ENCODE results near the gene CLEC9A.

The CLEC9A gene

DNA sequence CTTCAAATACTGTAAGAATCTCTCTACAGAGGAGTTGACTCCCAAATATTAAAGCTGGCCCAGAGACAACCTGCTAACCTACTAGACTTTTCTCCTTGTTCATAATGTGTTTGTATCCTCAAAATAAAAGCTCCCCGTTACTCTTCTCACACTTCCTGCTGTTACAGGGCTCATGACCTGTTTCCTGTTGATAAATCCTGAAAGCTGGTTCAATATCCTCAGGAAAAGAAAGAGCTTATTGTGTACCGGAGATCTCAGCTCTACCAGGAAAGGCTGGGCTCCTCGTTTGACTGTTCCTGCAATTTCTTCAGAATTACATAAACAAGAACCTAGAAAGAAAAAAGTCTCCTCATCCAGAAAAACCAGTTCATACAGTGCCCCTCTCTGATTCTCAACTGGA is 37.5 kb downstream of the CLEC9A start:
- no peak for DNase-seq

DNA sequence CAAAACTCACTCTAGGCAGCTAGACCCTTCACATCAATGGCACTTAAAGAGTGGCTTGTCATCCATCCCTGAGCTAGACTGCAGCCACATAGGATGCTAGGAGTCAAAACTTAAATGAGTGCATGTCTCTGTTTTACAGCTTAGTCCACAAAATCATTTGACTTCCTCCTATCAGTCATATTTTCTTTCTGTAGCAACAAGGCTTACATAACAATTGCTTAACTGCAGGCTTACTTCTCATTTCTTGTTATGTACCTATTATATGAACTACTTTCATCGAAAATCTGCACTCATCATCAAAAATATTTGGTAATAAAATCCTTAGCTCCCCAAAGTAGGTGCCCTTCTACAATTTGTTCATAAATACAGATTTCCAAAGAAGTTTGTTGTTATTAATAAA is 38.2 kb downstream of the CLEC9A start:
- no peak for DNase-seq

DNA sequence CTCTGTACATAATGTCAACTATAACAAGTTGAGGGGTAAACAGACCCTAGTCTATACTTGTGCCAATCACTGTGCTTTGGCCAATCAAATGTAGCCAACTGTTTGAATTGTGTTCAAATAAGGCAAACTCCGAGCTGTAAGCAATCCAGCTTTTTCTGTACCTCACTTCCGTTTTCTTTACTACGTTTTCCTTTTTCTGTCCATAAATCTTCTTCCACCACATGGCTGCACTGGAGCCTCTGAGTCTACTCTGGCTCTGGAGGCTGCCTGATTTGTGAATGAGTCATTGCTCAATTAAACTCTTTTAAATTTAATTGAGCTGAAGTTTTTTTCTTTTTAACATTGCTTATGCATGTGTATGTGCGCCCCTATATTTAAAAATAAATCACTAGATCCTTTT is 38.6 kb downstream of the CLEC9A start:
- DNase-seq = no peak

DNA sequence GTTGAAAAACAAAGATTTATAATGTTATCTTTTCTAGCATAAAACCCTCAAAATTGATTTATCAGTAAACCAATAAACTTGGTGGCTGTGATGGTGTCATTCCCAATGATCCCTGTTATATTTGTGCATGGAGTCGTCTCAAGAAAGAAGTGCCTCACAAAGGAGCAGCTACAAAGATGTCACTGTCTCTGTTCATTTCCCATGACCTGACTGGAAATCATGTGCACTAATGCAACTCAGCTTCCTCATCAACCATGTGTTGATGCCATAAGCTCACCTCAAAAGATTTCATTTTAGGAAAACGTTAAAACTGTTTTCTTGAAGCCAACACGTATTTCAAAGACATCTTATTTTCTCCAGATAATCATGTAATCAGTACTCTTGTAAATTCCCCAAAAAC is 39.5 kb downstream of the CLEC9A start:
- DNase-seq = no peak

DNA sequence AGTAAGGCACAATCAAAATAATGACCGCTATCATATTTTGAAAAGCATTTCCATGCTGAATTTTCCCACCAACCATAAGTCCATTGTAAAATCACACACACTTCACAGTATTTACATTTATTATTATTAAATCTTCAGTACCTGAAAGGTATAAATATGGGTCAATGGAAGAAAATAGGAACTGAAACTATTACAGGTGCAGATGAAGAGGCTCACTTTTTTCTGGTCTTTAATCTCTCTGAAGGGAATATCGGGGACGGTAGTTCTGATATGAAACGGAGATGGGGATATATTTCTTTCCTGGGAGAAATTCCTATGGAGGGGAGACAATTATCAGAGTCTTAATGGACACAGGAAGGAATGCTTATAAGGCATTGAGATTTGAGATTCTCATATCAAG is 39.9 kb downstream of the CLEC9A start:
- DNase-seq = no peak

DNA sequence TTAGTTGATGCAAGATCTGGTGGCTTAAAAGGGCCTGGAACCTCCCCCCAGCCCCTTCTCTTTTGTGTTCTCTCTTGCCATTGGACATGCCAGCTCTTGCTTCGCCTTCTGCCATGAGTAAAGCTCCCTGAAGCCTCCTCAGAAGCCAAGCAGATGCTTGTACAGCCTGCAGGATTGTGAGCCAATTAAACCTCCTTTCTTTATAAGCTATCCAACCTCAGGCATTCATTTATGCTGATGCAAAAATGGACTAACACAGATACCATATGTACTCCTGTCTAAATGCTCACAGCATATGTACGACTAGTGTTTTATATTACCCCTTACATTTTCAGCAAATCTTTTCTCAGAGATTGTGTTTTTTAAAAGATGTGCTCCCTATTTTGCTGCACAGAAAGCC is 41.6 kb downstream of the CLEC9A start:
- DNase-seq = no peak

DNA sequence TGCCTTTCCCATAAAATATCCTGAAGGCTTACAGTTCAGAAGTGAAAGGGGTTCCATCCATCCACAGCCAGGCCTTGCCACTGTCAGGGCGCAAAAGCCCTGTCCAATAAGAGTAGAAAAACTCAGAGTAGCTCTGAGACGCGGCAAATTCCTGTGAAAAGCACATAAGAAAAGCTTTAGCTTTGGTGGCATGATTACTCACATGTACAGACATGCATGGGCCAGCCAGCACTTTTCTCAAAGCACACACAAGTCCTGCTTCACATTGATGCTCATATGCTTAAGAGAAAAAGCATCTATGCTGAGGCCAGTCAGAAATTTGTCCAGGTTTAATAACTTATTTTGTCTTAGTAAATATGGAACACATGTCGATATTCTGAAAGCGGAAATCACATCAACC is 42.8 kb downstream of the CLEC9A start:
- DNase-seq = no peak

DNA sequence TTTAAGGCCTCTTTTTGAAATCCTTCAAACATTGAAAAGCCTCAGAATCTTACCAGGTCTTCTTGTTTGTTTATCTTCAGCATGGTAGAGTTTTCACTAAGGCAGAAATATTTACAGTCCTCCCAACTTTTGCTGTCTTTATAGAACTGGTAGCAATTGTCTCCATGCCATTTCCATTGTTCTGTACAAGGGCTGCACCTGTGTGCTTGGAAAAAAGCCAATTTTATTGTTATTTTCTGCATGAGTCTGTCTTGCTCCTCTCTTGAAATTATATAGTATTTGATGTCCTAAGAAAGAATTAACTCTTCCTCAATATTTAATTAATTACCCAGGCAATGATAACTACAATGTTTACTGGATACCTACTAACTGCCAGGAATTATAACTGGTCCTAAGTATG is 45.0 kb downstream of the CLEC9A start:
- DNase-seq = no peak

DNA sequence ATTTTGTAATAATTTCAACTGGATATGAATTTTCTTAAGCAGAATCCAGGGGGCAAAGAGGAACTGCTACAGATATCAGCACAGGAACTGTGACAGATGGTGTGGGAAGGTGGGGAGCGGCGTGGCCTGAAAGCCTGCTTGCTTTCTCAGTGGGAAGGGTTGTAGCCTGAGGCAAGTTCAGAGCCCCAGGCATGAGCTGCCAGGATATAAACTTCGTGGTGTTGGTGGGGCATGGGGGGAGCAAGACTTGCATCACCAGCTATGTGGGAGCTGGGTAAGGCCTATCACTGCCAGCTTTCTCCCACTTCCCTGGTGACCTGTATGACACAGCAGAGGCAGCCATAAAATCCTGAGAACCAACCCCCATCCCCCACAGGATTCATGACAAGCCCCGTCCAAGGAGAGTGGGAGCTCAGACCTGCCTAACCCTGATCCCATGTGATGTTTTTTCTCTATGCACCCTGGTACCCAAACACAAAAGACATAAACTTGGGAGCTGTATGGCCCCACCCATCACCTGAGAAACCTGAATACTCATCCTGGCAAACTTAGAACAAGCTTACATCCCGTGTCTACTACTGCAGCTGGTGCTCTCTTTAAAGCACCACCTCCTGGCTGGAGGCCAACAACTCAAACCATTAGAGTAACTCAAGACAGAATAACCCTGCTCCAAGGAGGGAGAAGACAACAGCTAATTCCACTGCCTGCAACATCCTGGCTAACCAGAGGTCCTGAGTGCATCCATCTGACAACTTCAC is 51.8 kb downstream of the CLEC9A start:
- no peak for DNase-seq

DNA sequence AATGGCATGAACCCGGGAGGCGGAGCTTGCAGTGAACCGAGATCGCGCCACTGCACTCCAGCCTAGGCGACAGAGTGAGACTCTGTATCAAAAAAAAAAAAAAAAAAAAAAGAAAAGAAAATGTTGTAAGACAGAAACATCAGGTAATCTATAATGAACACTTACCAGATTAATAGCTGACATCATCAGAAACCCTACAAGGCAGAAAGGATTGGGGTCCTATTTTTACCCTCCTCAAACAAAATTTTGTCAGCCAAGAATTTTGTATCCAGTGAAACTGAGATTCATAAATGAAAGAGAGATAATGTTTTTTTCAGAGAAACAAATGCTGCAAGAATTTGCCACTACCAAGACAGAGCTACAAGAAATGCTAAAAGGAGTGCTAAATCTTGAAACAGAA is 54.3 kb downstream of the CLEC9A start:
- no peak for DNase-seq

DNA sequence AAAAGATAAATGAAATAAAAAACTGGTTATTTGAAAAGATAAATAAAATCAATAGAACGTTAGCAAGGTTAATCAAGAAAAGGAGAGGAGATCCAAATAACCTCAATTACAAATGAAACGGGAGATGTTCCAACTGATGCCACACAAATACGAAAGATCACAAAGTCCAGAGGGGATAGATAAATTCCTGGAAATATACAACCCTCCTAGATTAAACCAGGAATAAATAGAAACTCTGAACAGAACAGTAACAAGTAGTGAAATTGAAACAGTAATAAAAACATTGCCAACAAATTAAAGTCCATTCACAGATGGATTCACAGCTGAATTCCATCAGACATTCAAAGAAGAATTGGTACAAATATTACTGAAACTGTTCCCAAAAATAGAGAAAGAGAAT is 55.9 kb downstream of the CLEC9A start:
- no peak for DNase-seq

DNA sequence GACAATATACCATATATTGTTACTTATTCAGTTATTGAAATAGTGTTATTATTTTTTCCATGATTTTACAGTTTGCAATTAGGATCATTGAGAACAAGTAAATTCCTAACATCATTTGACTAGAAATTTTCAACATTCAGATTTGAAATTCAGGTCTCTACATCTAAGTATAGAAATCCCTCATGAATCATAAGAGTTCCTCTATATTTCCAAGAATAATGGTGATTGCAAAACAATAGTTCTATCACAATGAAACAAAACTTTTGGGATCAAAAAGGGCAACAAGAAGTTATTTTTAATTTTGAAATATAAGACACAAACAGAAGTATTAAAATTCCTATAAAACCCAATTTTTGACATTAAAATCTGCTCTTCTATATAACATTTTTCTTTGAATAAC is 57.5 kb downstream of the CLEC9A start:
- no peak for DNase-seq

DNA sequence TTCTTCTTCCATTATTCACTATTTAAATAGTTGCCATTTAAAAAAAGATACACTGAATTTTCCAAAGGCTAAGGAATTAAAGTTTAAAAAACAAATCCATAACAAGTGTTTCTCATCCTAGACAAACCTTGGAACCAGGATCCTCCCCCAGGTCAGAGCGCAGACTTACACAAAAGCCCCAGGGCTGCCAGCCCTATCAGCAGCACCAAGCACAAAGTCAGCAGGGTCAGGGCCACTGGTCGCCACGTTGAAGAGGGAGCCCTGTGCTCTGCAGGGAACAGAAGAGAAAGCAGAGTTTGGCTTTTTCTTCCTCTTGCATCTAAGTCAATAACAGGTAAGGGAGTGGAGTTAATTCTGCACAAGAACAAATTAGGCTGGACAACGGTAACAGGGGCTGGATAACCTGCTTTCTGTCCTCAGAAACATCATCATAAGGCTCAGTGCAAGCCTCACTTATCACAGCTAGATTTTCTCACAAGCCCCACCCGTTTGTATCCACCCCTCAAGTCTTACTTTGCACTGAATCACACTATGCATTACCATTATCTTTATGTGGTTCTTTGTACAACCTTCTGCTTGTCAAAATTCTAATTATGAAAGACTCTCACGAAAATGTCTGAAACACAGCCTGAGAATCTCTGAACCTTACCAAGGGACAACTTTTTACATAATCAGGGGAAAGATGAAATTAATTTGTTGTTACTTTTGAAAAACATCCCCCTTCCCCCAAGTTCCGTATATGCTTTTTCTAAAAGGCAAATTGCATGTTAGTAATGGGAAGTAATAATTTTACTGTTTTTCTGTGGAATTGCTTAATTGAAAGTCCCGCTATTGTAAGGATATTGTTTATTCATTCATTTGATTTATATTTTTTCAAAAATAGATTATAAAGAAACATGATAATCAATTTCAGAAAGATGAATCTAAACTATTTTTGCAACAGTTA is 58.7 kb downstream of the CLEC9A start:
- no peak for DNase-seq

DNA sequence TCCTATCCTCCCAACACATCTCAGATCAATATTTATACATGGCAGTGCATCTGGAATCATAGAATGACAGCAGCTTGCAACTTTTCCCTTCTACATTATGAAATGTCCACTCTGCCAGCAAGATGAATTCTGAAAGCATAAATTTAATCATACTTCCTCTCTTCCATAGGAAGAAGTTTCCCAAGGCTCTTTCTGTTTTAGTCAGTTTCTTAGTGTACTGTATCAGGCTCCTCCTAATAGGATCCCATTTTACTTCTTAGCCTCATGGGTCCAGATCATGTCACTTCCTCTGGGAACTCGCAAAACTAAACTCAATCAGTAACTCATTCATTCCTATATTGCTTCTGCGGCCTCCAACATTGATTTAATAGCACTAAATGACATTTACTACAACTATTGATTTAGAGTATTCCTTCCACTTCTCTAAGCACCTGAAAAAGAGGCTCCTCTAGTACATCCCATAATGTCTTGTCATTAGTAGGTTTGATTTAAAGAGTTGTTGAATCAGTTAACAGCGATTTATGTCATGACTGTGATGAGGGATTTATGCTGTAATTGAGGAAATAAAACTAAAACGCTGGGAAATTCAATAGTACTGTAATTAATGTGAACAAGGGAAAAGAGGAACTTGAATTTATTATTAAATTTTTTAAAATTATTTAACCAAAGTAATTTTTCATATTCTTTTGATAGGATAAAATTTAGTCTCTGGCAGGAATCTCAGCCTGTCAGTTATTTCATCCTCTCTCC is 64.3 kb downstream of the CLEC9A start:
- DNase-seq = no peak

DNA sequence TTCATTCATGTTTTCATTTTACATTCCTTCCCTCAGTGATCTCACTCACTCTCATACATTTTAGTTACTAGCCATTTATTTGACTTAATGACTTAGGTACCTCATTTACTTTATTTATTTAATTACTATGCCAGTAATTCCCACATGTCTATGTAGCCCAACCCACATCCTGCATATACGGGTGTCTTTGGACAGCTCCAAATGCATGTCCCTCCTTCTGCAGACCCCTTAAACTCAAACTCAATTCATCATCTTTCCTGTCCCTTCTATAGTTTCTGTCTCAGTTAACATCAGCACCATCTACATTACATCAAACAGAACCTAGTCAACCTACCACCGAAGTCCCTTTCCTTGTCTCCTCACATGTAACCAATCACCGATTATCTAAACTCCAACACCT is 65.5 kb downstream of the CLEC9A start:
- DNase-seq = no peak

DNA sequence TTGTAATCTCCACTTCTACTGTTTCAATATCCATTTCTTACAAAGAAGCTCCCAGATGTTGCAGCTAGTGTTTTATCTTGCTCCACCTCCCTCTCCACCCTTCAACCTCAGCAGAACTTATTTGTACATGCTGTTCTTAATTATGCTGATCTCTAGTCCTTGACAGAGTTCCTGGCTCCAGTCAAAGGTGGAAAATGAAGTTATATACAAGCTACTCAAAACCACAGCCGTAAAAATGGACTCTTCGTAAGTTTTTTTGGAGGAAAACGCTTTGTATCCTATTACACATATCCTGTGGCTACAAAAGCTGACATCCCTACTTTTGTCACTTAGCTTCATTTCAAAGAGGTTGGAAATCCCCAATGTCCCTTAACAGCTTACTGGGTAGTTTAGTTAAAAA is 67.0 kb downstream of the CLEC9A start:
- no peak for DNase-seq

DNA sequence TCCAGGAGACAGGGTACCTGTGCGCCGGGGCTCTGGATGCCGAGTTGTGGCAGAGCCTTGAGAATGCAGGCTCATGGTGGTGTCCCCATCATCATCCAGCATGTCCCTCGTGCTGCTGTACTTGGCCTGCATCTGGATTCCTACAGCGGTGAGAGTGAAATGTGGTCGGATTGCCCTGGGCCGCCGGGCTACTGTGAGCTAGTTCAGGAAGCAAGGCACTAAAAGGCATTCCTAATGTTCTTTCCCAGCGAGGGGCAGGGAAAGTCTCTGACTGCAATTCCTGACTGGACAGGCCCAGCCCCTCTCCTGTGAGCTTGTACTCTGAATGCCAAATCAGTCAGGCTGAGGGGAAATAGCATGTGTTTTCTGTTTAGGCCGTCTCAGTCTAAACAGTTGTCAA is 68.3 kb downstream of the CLEC9A start, which contains the start of gene CLEC1A:
TSS of gene CLEC1A (minus strand) at position 195 of the 400 bp plus-strand sequence. CDS start at position 132, 63 bp downstream.
- DNase-seq = no peak

DNA sequence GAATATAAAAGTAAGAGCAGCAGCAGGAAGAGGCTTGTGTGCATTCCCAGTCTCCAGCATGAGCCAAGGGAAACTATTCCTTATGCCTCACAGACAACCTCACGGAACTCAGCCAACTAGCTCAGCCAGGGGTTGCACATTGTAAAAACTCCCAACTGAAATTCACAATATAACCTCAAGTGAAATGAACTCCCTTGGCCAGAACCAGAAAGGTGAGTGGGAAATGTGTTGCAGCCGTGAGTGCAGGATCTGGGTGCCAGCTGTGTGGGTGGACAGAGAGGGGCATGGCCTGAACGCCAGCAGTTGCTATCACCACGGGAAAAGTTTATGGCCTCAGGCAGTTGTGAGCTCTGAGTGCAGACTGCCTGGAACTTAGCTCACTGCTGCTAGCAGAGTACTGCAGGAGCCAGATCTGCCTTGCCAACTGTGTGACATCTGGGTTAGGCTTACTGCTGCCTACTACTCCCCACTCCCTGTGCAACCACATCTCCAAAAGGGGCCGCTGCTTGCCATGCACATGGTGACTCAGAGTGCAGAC is 70.6 kb downstream of the CLEC9A start:
- no peak for DNase-seq

DNA sequence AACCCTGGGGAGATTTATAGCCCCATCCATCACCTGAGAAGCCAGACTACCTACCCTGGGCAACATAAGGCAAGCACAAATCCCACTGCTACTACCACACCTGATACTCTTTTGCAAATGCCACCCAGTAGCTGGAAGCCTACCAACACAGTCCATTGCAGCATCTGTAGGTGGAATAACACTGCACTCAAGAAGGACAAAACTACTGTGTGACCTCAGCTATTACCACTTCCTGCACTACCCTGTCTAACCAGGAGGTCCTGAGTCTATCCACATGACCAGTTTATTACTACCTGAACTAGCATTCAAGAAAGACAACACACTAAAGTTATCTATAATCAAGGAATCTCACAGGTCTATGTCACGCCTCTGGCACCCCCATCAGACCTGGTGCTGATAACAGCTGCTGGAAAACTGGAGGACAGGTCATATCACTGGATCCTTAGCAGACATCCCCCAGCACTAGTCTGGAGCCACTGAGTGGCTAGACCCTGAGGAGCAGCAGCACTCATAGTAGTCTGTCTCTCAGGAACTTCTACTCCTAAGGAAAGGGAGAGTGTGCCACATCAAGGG is 71.3 kb downstream of the CLEC9A start:
- no peak for DNase-seq

DNA sequence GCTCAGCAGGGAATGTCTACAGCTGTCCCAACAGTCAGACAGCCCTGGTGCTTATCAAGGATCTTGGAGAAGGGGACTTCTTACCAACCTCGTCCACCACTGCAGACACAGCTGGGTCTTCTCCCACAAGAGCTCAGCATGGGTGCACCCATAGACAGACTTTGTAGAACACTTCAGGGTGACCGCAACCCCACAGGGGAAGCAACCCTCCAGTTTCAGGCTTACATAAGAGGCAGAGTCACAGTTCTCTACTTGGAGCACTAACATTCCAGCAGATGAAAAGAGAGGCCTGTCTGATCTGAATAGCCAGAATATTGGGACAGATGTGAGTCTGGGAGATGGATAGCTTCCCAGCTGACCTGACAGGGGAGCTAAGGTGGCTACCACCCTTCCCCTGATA is 71.8 kb downstream of the CLEC9A start:
- DNase-seq = no peak

DNA sequence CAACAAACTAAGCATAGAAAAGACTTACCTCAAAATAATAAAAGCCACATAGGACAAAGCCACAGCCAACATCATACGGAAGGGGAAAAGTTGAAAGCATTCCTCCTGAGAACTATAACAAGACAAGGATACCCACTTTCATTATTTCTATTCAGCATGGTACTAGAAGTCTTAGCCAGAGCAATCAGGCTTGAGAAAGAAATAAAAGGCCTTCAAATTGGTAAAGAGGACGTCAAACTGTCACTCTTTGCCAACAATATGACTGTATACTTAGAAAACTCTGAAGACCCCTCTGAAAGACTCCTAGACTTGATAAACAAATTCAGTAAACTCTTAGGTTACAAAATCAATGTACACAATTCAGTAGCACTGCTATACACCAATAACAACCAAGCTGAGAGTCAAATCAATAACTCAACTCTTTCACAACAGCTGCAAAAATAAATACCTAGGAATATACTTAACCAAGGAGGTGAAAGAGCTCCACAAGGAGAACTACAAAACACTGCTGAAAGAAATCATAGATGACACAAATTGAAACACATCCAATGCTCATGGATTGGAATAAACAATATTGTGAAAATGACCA is 79.9 kb downstream of the CLEC9A start:
- no peak for DNase-seq

DNA sequence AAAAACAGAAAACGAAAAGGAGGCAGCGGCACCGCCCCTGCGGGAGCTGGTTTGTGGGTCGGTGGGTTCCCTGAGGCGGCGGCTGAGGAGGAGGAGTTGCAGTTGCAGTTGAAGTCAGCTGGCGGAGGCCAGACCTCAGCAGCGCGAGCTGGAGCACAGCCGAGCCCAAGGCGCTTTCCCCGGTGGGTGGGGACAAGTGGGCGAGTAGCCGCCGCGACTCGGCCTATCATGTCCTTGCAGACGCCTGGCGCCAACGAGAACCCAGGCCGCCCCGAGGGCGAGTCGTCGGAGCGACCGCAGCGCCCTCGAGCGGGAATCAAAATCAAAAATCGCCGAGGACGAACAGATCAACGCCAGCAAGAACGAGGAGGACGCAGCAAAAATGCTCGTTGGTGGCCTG is 81.0 kb downstream of the CLEC9A start:
- DNase-seq = no peak
